HepG2 (cell line): ENCODE data around the gene KATNA1. TPM values are rescaled to one million over a fixed set of nuclear protein-coding genes. Genes with fewer than 3 reads are reported as not detected.
A peak's percentile ranks its signal among the peaks of the same experiment; 100 is the strongest.

ENCODE experiments used
- CBX2 ChIP-seq, 2 experiments: fragments of 200-600 bp in 1 of 2; sonication (generic); formaldehyde crosslinking in 1 of 2; IDR thresholded peaks; 2 replicates each; pipeline versions ENCODE4 v1.7.0 to v1.8.1; 2018 to 2022; ENCODE audit warnings: low read depth in 2 of 2, low read length in 1 of 2, mild to moderate bottlenecking in 1 of 2, missing genetic modification reagents in 1 of 2
- FOXJ3 ChIP-seq: sonication (generic); formaldehyde crosslinking; IDR thresholded peaks from 2 replicates; pipeline ENCODE4 v1.4.0; 2020; ENCODE audit warnings: missing genetic modification reagents, mild to moderate bottlenecking, borderline replicate concordance
- FOXK2 ChIP-seq: fragments of 450-650 bp; IDR thresholded peaks from 2 replicates; pipeline ENCODE4 v1.6.1; 2016
- GFI1 ChIP-seq: sonication (generic); formaldehyde crosslinking; IDR thresholded peaks from 2 replicates; pipeline ENCODE4 v1.5.0; 2020; ENCODE audit warnings: missing genetic modification reagents, mild to moderate bottlenecking, borderline replicate concordance
- HDAC2 ChIP-seq: sonication (generic); formaldehyde crosslinking; IDR thresholded peaks from 2 replicates; pipeline ENCODE4 v1.4.0; 2020; ENCODE audit warnings: missing genetic modification reagents
- HOXA5 ChIP-seq: sonication (generic); formaldehyde crosslinking; IDR thresholded peaks from 2 replicates; pipeline ENCODE4 v1.4.0; 2020; ENCODE audit warnings: missing genetic modification reagents
- KDM5B ChIP-seq: sonication (generic); formaldehyde crosslinking; IDR thresholded peaks from 2 replicates; pipeline ENCODE4 v1.4.0; 2020; ENCODE audit warnings: missing genetic modification reagents, mild to moderate bottlenecking, borderline replicate concordance
- NR1H2 ChIP-seq: sonication (generic); formaldehyde crosslinking; IDR thresholded peaks from 2 replicates; pipeline ENCODE4 v1.8.1; 2022; ENCODE audit warnings: low read depth, missing genetic modification reagents, borderline replicate concordance
- RFXANK ChIP-seq: IDR thresholded peaks from 2 replicates; pipeline ENCODE4 v1.6.1; 2016
- ZBTB10 ChIP-seq: sonication (generic); formaldehyde crosslinking; IDR thresholded peaks from 2 replicates; pipeline ENCODE4 v1.4.0; 2020; ENCODE audit warnings: missing genetic modification reagents, borderline replicate concordance
- ZNF234 ChIP-seq: sonication (generic); formaldehyde crosslinking; conservative IDR thresholded peaks from 2 replicates; pipeline ENCODE4 v1.5.1; 2020; ENCODE audit warnings: mild to moderate bottlenecking, missing genetic modification reagents
- ZNF337 ChIP-seq: sonication (generic); formaldehyde crosslinking; IDR thresholded peaks from 2 replicates; pipeline ENCODE4 v1.5.1; 2020; ENCODE audit warnings: missing genetic modification reagents, low read depth, mild to moderate bottlenecking, borderline replicate concordance
- ZNF441 ChIP-seq: sonication (generic); formaldehyde crosslinking; IDR thresholded peaks from 2 replicates; pipeline ENCODE4 v1.7.0; 2021; ENCODE audit warnings: missing genetic modification reagents, borderline replicate concordance
- ZNF549 ChIP-seq: sonication (generic); formaldehyde crosslinking; IDR thresholded peaks from 2 replicates; pipeline ENCODE4 v1.5.0; 2020; ENCODE audit warnings: missing genetic modification reagents
- ZNF570 ChIP-seq: sonication (generic); formaldehyde crosslinking; IDR thresholded peaks from 2 replicates; pipeline ENCODE4 v1.4.0; 2020; ENCODE audit warnings: mild to moderate bottlenecking, missing genetic modification reagents, borderline replicate concordance
- ZNF574 ChIP-seq: sonication (generic); formaldehyde crosslinking; IDR thresholded peaks from 2 replicates; pipeline ENCODE4 v1.4.0; 2020; ENCODE audit warnings: missing genetic modification reagents
- ZNF639 ChIP-seq: conservative IDR thresholded peaks from 2 replicates; pipeline ENCODE4 v1.6.1; 2018; ENCODE audit warnings: missing genetic modification reagents
- ZSCAN22 ChIP-seq: sonication (generic); formaldehyde crosslinking; IDR thresholded peaks from 2 replicates; pipeline ENCODE4 v1.4.0; 2020; ENCODE audit warnings: mild to moderate bottlenecking, missing genetic modification reagents
- ZUFSP ChIP-seq: sonication (generic); formaldehyde crosslinking; IDR thresholded peaks from 2 replicates; pipeline ENCODE4 v1.9.0; 2021; ENCODE audit warnings: missing genetic modification reagents, mild to moderate bottlenecking, borderline replicate concordance
- polyA plus RNA-seq, 8 experiments: library from polyadenylated mRNA; depleted of rRNA in 3 of 8; stranded (reverse) in 7 of 8; unstranded in 1 of 8; fragments of >200 nt; fragmentation: Illumina TruSeq in 4 of 8; extraction: Trizol in 4 of 8; gene quantifications; 2 replicates each; pipeline versions ENCODE4 v1.2.1 to v1.2.3, GENCODE V29; 2011 to 2016; ENCODE audit warnings: low read depth in 4 of 8, missing spikeins in 1 of 8, mixed read lengths in 1 of 8; ENCODE audit not compliant: insufficient read depth in 1 of 8
- total RNA-seq, 5 experiments: library from RNA; depleted of rRNA; stranded (reverse); fragments of >200 nt; fragmentation: Illumina TruSeq; extraction: Trizol; gene quantifications; 2 replicates each; pipeline ENCODE4 v1.2.3, GENCODE V29; 2016; ENCODE audit warnings: low read depth in 1 of 5

Gene KATNA1
- total and polyA plus RNA-seq, 2 of the 13 experiments (the other 11 are each of a cell fraction or from before 2014, with no cell fraction given) = 14.8 to 25.3 TPM

- TF ChIP-seq ZBTB10 = no peak
- no peak; the same call in 1 of the 2 replicates for TF ChIP-seq ZNF570 (CRISPR knock-in tag)
- TF ChIP-seq ZUFSP (CRISPR knock-in tag) = no peak
- peak; percentile 97 for TF ChIP-seq ZNF574
- TF ChIP-seq HOXA5 (CRISPR knock-in tag) = peak; percentile 94
- peak; percentile 97 for TF ChIP-seq ZNF639 (CRISPR knock-in tag)
- 0 out of 2 replicates have a peak, but pooled peaks have one; percentile 52 for TF ChIP-seq RFXANK (CRISPR knock-in tag)
- no peak for TF ChIP-seq GFI1 (CRISPR knock-in tag)
- no peak for TF ChIP-seq ZNF234
- no peak; the same call in 1 of the 2 replicates for TF ChIP-seq NR1H2 (CRISPR knock-in tag)
- TF ChIP-seq ZNF337 (CRISPR knock-in tag) = peak; percentile 90; the same call in 1 of the 2 replicates
- TF ChIP-seq CBX2 (IDR thresholded peaks at IDR 0.05; ENCODE audit: low read depth, low read length) = no peak
- no peak for TF ChIP-seq CBX2 (CRISPR knock-in tag; IDR thresholded peaks at IDR 0.05; ENCODE audit: low read depth)
- TF ChIP-seq FOXK2 = no peak
- peak; percentile 93 for TF ChIP-seq HDAC2 (CRISPR knock-in tag)
- TF ChIP-seq ZSCAN22 (CRISPR knock-in tag) = peak; percentile 59; the same call in 1 of the 2 replicates
- peak; percentile 78; the same call in 1 of the 2 replicates for TF ChIP-seq FOXJ3 (CRISPR knock-in tag)
- peak; percentile 84 for TF ChIP-seq KDM5B (CRISPR knock-in tag)
- 0 out of 2 replicates have a peak, but pooled peaks have one; percentile 38 for TF ChIP-seq ZNF441 (CRISPR knock-in tag)
- TF ChIP-seq ZNF549 = no peak
These were observed 102.6 kb downstream of the KATNA1 start, which contains the start of gene PPIL4 (continued) for GRCh38 chr6:149545754-149546471.
